HepG2 (cell line): ENCODE data around the gene ASH1L. TPM values are rescaled to one million over a fixed set of nuclear protein-coding genes. Genes with fewer than 3 reads are reported as not detected.

Source experiments
- DPF2 ChIP-seq: sonication (generic); formaldehyde crosslinking; IDR thresholded peaks from 2 replicates; pipeline ENCODE4 v1.4.0; 2020; ENCODE audit warnings: mild to moderate bottlenecking, low read depth, missing genetic modification reagents, borderline replicate concordance
- ELF4 ChIP-seq: sonication (generic); formaldehyde crosslinking; IDR thresholded peaks from 2 replicates; pipeline ENCODE4 v1.5.0; 2020; ENCODE audit warnings: missing genetic modification reagents, mild to moderate bottlenecking, moderate library complexity, borderline replicate concordance
- FOXK2 ChIP-seq: fragments of 450-650 bp; IDR thresholded peaks from 2 replicates; pipeline ENCODE4 v1.6.1; 2016
- ISL2 ChIP-seq: sonication (generic); formaldehyde crosslinking; IDR thresholded peaks from 2 replicates; pipeline ENCODE4 v1.5.0; 2020; ENCODE audit warnings: missing genetic modification reagents
- KAT7 ChIP-seq: IDR thresholded peaks from 2 replicates; pipeline ENCODE4 v1.6.1; 2018; ENCODE audit warnings: borderline replicate concordance, missing compliant biosample characterization
- MYNN ChIP-seq: sonication (generic); formaldehyde crosslinking; IDR thresholded peaks from 2 replicates; pipeline ENCODE4 v1.4.0; 2020; ENCODE audit warnings: mild to moderate bottlenecking, low read depth, missing genetic modification reagents
- NFE2 ChIP-seq: sonication (generic); formaldehyde crosslinking; IDR thresholded peaks from 2 replicates; pipeline ENCODE4 v1.4.0; 2020; ENCODE audit warnings: missing genetic modification reagents
- POLR2A ChIP-seq, 2 experiments: IDR thresholded peaks; 2 replicates each; pipeline ENCODE4 v1.6.1; 2011; ENCODE audit warnings: low read depth in 2 of 2, low read length in 2 of 2, mild to moderate bottlenecking in 1 of 2, moderate library complexity in 1 of 2; ENCODE audit not compliant: insufficient read depth in 1 of 2
- REPIN1 ChIP-seq: sonication (generic); formaldehyde crosslinking; IDR thresholded peaks from 2 replicates; pipeline ENCODE4 v1.8.0; 2022; ENCODE audit warnings: missing genetic modification reagents, low read depth, mild to moderate bottlenecking, borderline replicate concordance
- SCMH1 ChIP-seq: sonication (generic); formaldehyde crosslinking; IDR thresholded peaks from 2 replicates; pipeline ENCODE4 v1.9.0; 2021; ENCODE audit warnings: missing genetic modification reagents, mild to moderate bottlenecking, borderline replicate concordance
- SIN3B ChIP-seq: fragments of 150-350 bp; IDR thresholded peaks from 2 replicates; pipeline ENCODE4 v1.6.1; 2014; ENCODE audit warnings: low read length
- ZMYM3 ChIP-seq: sonication (generic); formaldehyde crosslinking; IDR thresholded peaks from 2 replicates; pipeline ENCODE4 v1.5.1; 2020; ENCODE audit warnings: mild to moderate bottlenecking, missing genetic modification reagents
- ZNF432 ChIP-seq: sonication (generic); formaldehyde crosslinking; IDR thresholded peaks from 2 replicates; pipeline ENCODE4 v1.5.0; 2020; ENCODE audit warnings: missing genetic modification reagents, mild to moderate bottlenecking, borderline replicate concordance
- ZNF468 ChIP-seq: sonication (generic); formaldehyde crosslinking; IDR thresholded peaks from 2 replicates; pipeline ENCODE4 v1.8.0; 2022; ENCODE audit warnings: mild to moderate bottlenecking, moderate library complexity, missing genetic modification reagents
- ZNF562 ChIP-seq: sonication (generic); formaldehyde crosslinking; IDR thresholded peaks from 2 replicates; pipeline ENCODE4 v1.8.0; 2022; ENCODE audit warnings: missing genetic modification reagents, borderline replicate concordance
- ZNF678 ChIP-seq: sonication (generic); formaldehyde crosslinking; IDR thresholded peaks from 2 replicates; pipeline ENCODE4 v1.4.0; 2020; ENCODE audit warnings: mild to moderate bottlenecking, missing genetic modification reagents
- ZSCAN31 ChIP-seq: sonication (generic); formaldehyde crosslinking; IDR thresholded peaks from 2 replicates; pipeline ENCODE4 v1.5.0; 2020; ENCODE audit warnings: low read depth, mild to moderate bottlenecking, missing genetic modification reagents
- polyA plus RNA-seq, 8 experiments: library from polyadenylated mRNA; depleted of rRNA in 3 of 8; stranded (reverse) in 7 of 8; unstranded in 1 of 8; fragments of >200 nt; fragmentation: Illumina TruSeq in 4 of 8; extraction: Trizol in 4 of 8; gene quantifications; 2 replicates each; pipeline versions ENCODE4 v1.2.1 to v1.2.3, GENCODE V29; 2011 to 2016; ENCODE audit warnings: low read depth in 4 of 8, missing spikeins in 1 of 8, mixed read lengths in 1 of 8; ENCODE audit not compliant: insufficient read depth in 1 of 8
- total RNA-seq, 5 experiments: library from RNA; depleted of rRNA; stranded (reverse); fragments of >200 nt; fragmentation: Illumina TruSeq; extraction: Trizol; gene quantifications; 2 replicates each; pipeline ENCODE4 v1.2.3, GENCODE V29; 2016; ENCODE audit warnings: low read depth in 1 of 5
- TF ChIP-seq, protein P1 (sequence below): sonication (generic); formaldehyde crosslinking; IDR thresholded peaks from 2 replicates; pipeline ENCODE4 v1.8.0; 2022; ENCODE audit warnings: missing genetic modification reagents, mild to moderate bottlenecking, inconsistent platforms, borderline replicate concordance
- TF ChIP-seq, protein P2 (sequence below): sonication (generic); formaldehyde crosslinking; IDR thresholded peaks from 2 replicates; pipeline ENCODE4 v1.8.1; 2023; ENCODE audit warnings: missing genetic modification reagents, mild to moderate bottlenecking, borderline replicate concordance
- TF ChIP-seq, protein P3 (sequence below): sonication (generic); formaldehyde crosslinking; IDR thresholded peaks from 2 replicates; pipeline ENCODE4 v1.5.0; 2020; ENCODE audit warnings: mild to moderate bottlenecking, low read depth, missing genetic modification reagents, borderline replicate concordance
- TF ChIP-seq, protein P4 (sequence below): sonication (generic); formaldehyde crosslinking; IDR thresholded peaks from 2 replicates; pipeline ENCODE4 v1.8.0; 2022; ENCODE audit warnings: missing genetic modification reagents, low read depth, mild to moderate bottlenecking, borderline replicate concordance
- TF ChIP-seq, protein P5 (sequence below): sonication (generic); formaldehyde crosslinking; IDR thresholded peaks from 2 replicates; pipeline ENCODE4 v1.8.1; 2023; ENCODE audit warnings: mild to moderate bottlenecking, missing genetic modification reagents, borderline replicate concordance
- TF ChIP-seq, protein P6 (sequence below): sonication (generic); formaldehyde crosslinking; IDR thresholded peaks from 2 replicates; pipeline ENCODE4 v1.5.0; 2020; ENCODE audit warnings: missing genetic modification reagents
- TF ChIP-seq, protein P7 (sequence below): sonication (generic); formaldehyde crosslinking; IDR thresholded peaks from 2 replicates; pipeline ENCODE4 v1.4.0; 2020; ENCODE audit warnings: missing genetic modification reagents

ASH1L gene
- total and polyA plus RNA-seq, 2 of the 13 experiments (the other 11 are each of a cell fraction or from before 2014, with no cell fraction given) = 10.2 to 15.3 TPM

DNA sequence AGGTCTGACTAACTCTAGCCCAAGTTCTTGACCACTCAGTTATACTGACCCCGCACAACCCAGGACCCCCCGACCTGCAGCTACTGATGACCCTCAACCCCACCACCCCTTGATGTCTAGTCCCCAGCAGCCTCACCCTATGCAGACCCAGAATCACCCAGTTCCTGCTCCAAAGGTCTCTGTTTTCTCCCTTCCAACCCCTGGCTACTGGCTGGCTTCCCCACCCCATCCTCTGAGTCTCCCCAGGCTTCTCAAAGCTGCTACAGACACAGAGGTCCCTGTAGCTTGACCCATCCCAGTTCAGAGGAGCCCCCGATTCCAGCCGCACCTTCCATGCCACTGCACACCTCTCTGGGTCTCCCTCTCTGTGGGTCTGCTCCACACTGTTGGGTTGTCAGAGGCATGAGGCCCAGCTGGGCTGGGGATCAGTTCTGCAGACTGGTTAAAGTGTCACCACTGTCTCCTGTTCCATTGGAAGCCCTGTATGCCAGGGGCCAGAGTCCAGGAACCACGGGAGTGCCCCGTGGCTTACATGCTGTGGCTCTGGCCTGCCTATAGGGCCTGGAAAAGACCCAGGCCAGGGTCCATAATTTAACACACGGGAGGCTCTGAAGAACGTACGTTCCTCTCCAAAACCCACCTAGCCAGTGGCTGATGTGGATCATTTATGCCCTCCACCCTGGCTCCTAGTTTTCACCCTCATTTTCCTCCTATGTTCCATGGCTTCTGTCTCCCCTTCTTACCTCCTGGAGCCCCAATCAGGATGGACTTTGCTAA is 261.9 kb downstream of the ASH1L start (continued):
- TF ChIP-seq, protein P1, sequence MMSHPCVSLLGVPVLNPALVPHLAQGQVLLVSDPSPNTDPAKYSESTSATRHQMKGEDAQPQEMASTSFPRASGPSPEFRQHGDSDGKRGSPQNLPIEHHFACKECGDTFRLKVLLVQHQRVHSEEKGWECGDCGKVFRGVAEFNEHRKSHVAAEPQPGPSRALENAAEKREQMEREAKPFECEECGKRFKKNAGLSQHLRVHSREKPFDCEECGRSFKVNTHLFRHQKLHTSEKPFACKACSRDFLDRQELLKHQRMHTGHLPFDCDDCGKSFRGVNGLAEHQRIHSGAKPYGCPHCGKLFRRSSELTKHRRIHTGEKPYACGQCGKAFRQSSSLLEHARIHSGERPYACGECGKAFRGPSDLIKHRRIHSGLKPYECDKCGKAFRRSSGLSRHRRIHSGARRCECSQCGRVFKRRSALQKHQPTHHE = peak; percentile 51; the same call in 1 of the 2 replicates
- TF ChIP-seq ZSCAN31 (peak; percentile 42; the same call in 1 of the 2 replicates), ELF4 (0 out of 2 replicates have a peak, but pooled peaks have one; percentile 27), FOXK2 (no peak), NFE2 (no peak), ZNF432 (no peak), ZNF468 (CRISPR knock-in tag) (no peak), SCMH1 (CRISPR knock-in tag) (no peak), MYNN (CRISPR knock-in tag) (peak; percentile 54; the same call in 1 of the 2 replicates), ISL2 (CRISPR knock-in tag) (peak; percentile 67; the same call in 1 of the 2 replicates), POLR2A (IDR thresholded peaks at IDR 0.05; ENCODE audit: insufficient read depth in 1 of 2, low read depth in 2 of 2, low read length in 2 of 2) (peak; percentile 49 to 93; a peak in 3 of 4 replicates), SIN3B (no peak), KAT7 (CRISPR knock-in tag) (0 out of 2 replicates have a peak, but pooled peaks have one; percentile 68), REPIN1 (CRISPR knock-in tag) (peak; percentile 87; the same call in 1 of the 2 replicates), DPF2 (CRISPR knock-in tag) (0 out of 2 replicates have a peak, but pooled peaks have one; percentile 63), ZNF678 (CRISPR knock-in tag) (peak; percentile 85; the same call in 1 of the 2 replicates), ZMYM3 (CRISPR knock-in tag) (peak; percentile 64), ZNF562 (CRISPR knock-in tag) (no peak)
- TF ChIP-seq, protein P2, sequence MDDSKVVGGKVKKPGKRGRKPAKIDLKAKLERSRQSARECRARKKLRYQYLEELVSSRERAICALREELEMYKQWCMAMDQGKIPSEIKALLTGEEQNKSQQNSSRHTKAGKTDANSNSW (CRISPR knock-in tag) = peak; percentile 53; the same call in 1 of the 2 replicates
- TF ChIP-seq, protein P3, sequence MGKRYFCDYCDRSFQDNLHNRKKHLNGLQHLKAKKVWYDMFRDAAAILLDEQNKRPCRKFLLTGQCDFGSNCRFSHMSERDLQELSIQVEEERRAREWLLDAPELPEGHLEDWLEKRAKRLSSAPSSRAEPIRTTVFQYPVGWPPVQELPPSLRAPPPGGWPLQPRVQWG (CRISPR knock-in tag) = no peak
- TF ChIP-seq, protein P4, sequence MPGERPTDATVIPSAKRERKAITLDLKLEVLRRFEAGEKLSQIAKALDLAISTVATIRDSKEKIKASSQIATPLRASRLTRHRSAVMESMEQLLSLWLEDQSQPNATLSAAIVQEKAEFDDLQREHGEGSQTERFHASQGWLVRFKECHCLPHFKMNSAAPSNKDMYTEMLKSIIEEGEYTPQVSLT (CRISPR knock-in tag) = no peak
- TF ChIP-seq, protein P5, sequence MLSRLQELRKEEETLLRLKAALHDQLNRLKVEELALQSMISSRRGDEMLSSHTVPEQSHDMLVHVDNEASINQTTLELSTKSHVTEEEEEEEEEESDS (CRISPR knock-in tag) = no peak
- TF ChIP-seq, protein P6, sequence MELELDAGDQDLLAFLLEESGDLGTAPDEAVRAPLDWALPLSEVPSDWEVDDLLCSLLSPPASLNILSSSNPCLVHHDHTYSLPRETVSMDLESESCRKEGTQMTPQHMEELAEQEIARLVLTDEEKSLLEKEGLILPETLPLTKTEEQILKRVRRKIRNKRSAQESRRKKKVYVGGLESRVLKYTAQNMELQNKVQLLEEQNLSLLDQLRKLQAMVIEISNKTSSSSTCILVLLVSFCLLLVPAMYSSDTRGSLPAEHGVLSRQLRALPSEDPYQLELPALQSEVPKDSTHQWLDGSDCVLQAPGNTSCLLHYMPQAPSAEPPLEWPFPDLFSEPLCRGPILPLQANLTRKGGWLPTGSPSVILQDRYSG = 0 out of 2 replicates have a peak, but pooled peaks have one; percentile 56
- TF ChIP-seq, protein P7, sequence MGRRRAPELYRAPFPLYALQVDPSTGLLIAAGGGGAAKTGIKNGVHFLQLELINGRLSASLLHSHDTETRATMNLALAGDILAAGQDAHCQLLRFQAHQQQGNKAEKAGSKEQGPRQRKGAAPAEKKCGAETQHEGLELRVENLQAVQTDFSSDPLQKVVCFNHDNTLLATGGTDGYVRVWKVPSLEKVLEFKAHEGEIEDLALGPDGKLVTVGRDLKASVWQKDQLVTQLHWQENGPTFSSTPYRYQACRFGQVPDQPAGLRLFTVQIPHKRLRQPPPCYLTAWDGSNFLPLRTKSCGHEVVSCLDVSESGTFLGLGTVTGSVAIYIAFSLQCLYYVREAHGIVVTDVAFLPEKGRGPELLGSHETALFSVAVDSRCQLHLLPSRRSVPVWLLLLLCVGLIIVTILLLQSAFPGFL = no peak
